ENCODE results near the gene THOC6. TPM values are rescaled to one million over a fixed set of nuclear protein-coding genes. Genes with fewer than 3 reads are reported as not detected.

The THOC6 gene
- polyA plus RNA-seq, 1 experiment: 20.5 TPM

DNA sequence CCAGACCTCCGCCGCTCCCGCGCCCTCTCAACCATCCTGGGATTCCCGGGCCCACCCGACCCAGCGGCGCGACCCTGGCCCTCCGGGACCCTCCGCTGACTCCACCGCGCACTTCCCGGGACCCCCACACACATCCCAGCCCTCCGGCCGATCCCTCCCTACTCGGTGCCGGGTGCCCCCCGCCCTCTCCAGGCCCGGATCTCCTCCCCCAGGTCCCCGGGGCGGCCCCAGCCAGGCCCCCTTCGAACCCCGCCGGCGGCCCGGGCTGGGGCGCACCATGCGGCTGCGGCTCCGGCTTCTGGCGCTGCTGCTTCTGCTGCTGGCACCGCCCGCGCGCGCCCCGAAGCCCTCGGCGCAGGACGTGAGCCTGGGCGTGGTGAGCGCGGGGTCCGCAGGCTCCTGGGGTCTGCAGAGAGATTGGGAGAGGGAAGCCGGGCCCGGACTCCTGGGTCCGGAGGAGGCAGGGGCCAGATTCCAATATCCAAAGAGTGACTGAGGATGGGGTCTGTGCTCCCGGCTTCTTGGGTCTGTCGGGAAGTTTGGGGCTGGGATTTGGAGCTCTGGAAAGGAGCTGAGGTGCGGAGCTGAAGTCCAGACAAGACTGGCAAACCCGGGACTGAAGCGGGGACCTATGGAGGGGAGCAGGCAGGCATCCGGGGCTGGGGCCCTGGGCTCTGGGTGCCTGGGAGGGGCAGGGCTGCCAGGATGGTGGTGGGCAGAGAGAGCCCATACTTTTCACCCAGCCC, 23.0 kb downstream of the THOC6 start:
- H3K36me3 ChIP-seq (ENCODE audit: control insufficient read depth, insufficient read depth, low read length): no peaks in the 10 kb centered on the region
- ChIA-PET POLR2A (no interaction called here), CTCF (interaction anchor here (0.7 to 5.5 kb wide), 5 partner anchors 12 to 120 kb away, joined by 3 to 42 read pairs (median 6); no protein-coding TSS in a partner anchor)
- peaks cover 34% of the 10 kb centered on the region for H3K27me3 ChIP-seq (ENCODE audit: control insufficient read depth, insufficient read depth, low read length)
- DNase-seq (ENCODE audit: low read depth): no peak
- no peak overlapping the region for H3K4me3 ChIP-seq (ENCODE audit: low read depth, low read length)
- TF ChIP-seq, protein P1, sequence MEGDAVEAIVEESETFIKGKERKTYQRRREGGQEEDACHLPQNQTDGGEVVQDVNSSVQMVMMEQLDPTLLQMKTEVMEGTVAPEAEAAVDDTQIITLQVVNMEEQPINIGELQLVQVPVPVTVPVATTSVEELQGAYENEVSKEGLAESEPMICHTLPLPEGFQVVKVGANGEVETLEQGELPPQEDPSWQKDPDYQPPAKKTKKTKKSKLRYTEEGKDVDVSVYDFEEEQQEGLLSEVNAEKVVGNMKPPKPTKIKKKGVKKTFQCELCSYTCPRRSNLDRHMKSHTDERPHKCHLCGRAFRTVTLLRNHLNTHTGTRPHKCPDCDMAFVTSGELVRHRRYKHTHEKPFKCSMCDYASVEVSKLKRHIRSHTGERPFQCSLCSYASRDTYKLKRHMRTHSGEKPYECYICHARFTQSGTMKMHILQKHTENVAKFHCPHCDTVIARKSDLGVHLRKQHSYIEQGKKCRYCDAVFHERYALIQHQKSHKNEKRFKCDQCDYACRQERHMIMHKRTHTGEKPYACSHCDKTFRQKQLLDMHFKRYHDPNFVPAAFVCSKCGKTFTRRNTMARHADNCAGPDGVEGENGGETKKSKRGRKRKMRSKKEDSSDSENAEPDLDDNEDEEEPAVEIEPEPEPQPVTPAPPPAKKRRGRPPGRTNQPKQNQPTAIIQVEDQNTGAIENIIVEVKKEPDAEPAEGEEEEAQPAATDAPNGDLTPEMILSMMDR (IDR thresholded peaks at IDR 0.05; ENCODE audit: insufficient read depth, low read depth, low read length): no peak

DNA sequence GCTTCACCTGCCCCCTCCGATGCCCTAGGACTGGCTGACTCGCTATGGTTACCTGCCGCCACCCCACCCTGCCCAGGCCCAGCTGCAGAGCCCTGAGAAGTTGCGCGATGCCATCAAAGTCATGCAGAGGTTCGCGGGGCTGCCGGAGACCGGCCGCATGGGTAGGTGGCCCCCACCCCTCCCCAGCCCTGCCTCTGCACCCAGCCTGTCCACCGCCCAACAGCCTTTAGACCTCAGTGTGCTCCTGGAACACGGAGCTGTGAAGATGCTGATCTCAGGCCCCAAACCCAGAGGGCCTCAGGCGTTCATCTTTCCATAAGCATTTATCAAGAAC, 23.5 kb downstream of the THOC6 start:
- POLR2A ChIA-PET: interaction anchor here (0.6 kb wide), 1 partner anchor 16 kb away, joined by 23 read pairs; no protein-coding TSS in a partner anchor
- H3K4me3 ChIP-seq (ENCODE audit: low read depth, low read length): no peak overlapping the region
- no peak for DNase-seq (ENCODE audit: low read depth)
- CTCF ChIA-PET: interaction anchor here (0.7 to 5.5 kb wide), 5 partner anchors 12 to 121 kb away, joined by 3 to 42 read pairs (median 6); no protein-coding TSS in a partner anchor
- peaks cover 34% of the 10 kb centered on the region for H3K27me3 ChIP-seq (ENCODE audit: control insufficient read depth, insufficient read depth, low read length)
- TF ChIP-seq, protein P1 (IDR thresholded peaks at IDR 0.05; ENCODE audit: insufficient read depth, low read depth, low read length): no peak
- no peaks in the 10 kb centered on the region for H3K36me3 ChIP-seq (ENCODE audit: control insufficient read depth, insufficient read depth, low read length)

DNA sequence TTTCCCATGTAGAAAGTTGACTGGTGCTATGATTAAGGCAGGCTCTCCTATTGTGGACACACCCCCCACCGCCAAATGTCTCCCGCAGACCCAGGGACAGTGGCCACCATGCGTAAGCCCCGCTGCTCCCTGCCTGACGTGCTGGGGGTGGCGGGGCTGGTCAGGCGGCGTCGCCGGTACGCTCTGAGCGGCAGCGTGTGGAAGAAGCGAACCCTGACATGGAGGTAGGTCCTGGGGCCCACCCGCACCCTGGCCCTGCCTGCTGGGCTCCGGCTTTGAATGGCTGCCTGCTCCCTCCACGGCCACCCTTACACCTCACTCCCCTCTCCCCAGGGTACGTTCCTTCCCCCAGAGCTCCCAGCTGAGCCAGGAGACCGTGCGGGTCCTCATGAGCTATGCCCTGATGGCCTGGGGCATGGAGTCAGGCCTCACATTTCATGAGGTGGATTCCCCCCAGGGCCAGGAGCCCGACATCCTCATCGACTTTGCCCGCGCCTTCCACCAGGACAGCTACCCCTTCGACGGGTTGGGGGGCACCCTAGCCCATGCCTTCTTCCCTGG, 26.2 kb downstream of the THOC6 start:
- no peak for DNase-seq (ENCODE audit: low read depth)
- Histone ChIP-seq H3K4me3 (ENCODE audit: low read depth, low read length) (no peak overlapping the region), H3K27me3 (ENCODE audit: control insufficient read depth, insufficient read depth, low read length) (peaks cover 26% of the 10 kb centered on the region), H3K36me3 (ENCODE audit: control insufficient read depth, insufficient read depth, low read length) (no peaks in the 10 kb centered on the region)
- ChIA-PET POLR2A (no interaction called here), CTCF (interaction anchor here (0.7 to 5.5 kb wide), 5 partner anchors 9 to 118 kb away, joined by 3 to 42 read pairs (median 5); no protein-coding TSS in a partner anchor)
- TF ChIP-seq, protein P1 (IDR thresholded peaks at IDR 0.05; ENCODE audit: insufficient read depth, low read depth, low read length): no peak

DNA sequence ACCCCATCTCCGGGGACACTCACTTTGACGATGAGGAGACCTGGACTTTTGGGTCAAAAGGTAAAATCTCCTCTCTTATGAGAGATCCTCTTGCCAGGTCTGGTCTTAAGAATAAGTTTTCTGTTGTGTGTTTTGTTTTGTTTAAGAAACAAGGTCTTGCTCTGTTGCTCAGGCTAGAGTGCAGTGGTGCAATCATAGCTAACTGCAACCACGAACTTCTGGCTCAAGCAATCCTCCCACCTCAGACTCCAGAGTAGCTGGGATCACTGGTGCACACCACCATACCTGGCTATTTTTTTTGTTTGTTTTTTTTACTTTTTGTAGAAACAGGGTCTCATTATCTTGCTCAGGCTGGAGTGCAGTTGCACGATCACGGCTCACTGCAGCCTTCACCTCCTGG, 26.7 kb downstream of the THOC6 start:
- CTCF ChIA-PET: interaction anchor here (0.7 to 5.5 kb wide), 5 partner anchors 9 to 117 kb away, joined by 3 to 42 read pairs (median 5); no protein-coding TSS in a partner anchor
- H3K27me3 ChIP-seq (ENCODE audit: control insufficient read depth, insufficient read depth, low read length): peaks cover 23% of the 10 kb centered on the region
- no peak overlapping the region for H3K4me3 ChIP-seq (ENCODE audit: low read depth, low read length)
- TF ChIP-seq, protein P1 (IDR thresholded peaks at IDR 0.05; ENCODE audit: insufficient read depth, low read depth, low read length): no peak
- DNase-seq (ENCODE audit: low read depth): no peak
- H3K36me3 ChIP-seq (ENCODE audit: control insufficient read depth, insufficient read depth, low read length): no peaks in the 10 kb centered on the region
- POLR2A ChIA-PET: no interaction called here

DNA sequence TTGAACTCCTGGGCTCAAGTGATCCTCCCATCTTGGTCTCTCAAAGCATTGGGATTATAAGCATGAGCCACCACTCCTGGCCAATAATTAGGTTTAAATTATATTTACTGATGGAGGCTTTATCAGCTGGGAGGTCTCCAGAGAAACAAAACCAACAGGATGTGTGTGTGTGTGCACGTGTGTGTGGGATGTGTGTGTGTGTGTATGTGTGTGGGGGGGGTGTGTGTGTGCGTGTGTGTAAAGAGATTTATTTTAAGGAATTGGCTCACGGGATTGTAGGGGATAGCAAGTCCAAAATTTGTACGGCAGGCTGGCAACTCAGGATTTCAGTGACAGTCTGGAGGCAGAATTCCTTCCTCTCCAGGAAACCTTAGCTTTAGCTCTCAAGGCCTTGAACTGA, 27.2 kb downstream of the THOC6 start:
- ChIA-PET CTCF (interaction anchor here (1.2 to 5.5 kb wide), 5 partner anchors 8 to 79 kb away, joined by 4 to 42 read pairs (median 5); no protein-coding TSS in a partner anchor), POLR2A (no interaction called here)
- TF ChIP-seq, protein P1 (IDR thresholded peaks at IDR 0.05; ENCODE audit: insufficient read depth, low read depth, low read length): no peak
- H3K36me3 ChIP-seq (ENCODE audit: control insufficient read depth, insufficient read depth, low read length): no peaks in the 10 kb centered on the region
- peaks cover 20% of the 10 kb centered on the region for H3K27me3 ChIP-seq (ENCODE audit: control insufficient read depth, insufficient read depth, low read length)
- no peak overlapping the region for H3K4me3 ChIP-seq (ENCODE audit: low read depth, low read length)
- DNase-seq (ENCODE audit: low read depth): no peak

Data from BJ (cell line).